Measurements from ENCODE around the gene ZNF423. TPM values are rescaled to one million over a fixed set of nuclear protein-coding genes. Genes with fewer than 3 reads are reported as not detected.

Gene ZNF423
- total and polyA plus RNA-seq, 2 experiments from 2014 or later = 12.3 to 22.2 TPM

DNA sequence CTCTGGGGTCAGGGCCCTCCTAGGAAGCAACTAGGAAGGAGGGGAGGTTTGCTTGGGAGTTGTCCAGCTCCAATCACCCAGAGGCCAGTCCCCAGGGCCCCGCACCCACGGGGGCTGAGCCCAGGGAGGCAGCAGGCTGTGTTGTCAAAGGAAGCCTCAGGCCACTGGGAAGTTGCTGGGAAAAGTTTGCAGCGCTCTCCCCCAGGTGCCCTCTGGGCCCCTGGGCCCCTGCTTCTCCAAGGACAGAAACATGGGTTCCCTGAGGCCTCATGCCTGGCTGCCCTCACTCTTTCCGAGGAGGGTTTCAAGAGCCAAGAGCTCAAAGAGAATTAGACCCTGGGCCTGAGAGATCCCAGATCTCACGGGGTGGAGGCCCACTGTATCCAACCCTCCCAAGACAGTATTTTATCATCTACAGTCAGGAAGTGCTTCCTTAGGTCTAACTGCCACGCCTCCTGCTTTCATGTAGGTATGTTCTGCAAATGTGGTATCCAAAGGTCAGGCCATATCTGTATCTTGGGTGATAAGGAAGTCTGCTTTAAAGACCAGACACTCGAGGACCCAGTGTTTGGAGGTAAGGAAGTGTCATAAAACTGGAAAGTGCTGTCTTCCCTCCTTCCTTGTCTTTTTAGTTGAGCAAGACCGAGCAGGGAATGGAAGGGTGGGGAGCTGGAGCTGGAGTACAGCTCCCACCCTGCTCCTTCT lies 44.2 kb upstream of the ZNF423 start:
- Histone ChIP-seq H3K9me3 (ENCODE audit: low read depth) (no peaks in the 10 kb centered on the region), H3K4me1 (ENCODE audit: low read depth) (no peaks in the 10 kb centered on the region), H3K27ac (no peak overlapping the region), H3K27me3 (no peaks in the 10 kb centered on the region), H3K36me3 (no peaks in the 10 kb centered on the region), H3K4me3 (no peak overlapping the region)
- DNase-seq (ENCODE audit: low read depth in 1 of 2, low spot score in 1 of 2) = no peak
- TF ChIP-seq, protein P1, sequence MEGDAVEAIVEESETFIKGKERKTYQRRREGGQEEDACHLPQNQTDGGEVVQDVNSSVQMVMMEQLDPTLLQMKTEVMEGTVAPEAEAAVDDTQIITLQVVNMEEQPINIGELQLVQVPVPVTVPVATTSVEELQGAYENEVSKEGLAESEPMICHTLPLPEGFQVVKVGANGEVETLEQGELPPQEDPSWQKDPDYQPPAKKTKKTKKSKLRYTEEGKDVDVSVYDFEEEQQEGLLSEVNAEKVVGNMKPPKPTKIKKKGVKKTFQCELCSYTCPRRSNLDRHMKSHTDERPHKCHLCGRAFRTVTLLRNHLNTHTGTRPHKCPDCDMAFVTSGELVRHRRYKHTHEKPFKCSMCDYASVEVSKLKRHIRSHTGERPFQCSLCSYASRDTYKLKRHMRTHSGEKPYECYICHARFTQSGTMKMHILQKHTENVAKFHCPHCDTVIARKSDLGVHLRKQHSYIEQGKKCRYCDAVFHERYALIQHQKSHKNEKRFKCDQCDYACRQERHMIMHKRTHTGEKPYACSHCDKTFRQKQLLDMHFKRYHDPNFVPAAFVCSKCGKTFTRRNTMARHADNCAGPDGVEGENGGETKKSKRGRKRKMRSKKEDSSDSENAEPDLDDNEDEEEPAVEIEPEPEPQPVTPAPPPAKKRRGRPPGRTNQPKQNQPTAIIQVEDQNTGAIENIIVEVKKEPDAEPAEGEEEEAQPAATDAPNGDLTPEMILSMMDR (IDR thresholded peaks at IDR 0.05; ENCODE audit: low read depth, low read length) = no peak

DNA sequence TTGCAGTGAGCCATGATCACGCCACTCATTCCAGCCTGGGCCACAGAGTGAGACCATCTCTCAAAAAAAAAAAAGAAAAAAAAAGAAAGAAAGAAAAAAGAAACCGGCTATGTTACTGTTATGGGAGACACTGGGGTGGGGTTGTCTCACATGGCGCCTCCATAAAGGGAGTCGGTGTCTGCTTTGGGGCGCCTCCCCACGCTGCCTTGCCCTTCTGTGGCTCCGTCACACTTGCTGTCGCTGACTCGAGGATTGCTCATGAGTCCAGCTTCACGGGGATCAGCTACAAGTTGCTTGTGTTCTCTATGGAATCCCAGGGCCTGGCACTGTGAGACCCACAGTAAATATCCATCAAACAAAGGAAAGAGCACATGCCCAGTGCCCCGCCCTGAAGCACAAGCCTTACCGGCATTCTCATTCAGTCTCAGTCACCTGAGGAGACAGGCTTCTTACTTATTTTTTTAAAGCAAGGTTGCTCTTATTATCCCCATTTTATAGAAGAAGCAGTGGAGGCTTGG lies 40.6 kb upstream of the ZNF423 start:
- no peaks in the 10 kb centered on the region for H3K9me3 ChIP-seq (ENCODE audit: low read depth)
- H3K36me3 ChIP-seq = no peaks in the 10 kb centered on the region
- H3K27me3 ChIP-seq = peaks cover 2% of the 10 kb centered on the region
- no peak overlapping the region for H3K4me3 ChIP-seq
- TF ChIP-seq, protein P1 (IDR thresholded peaks at IDR 0.05; ENCODE audit: low read depth, low read length) = no peak
- H3K4me1 ChIP-seq (ENCODE audit: low read depth) = no peaks in the 10 kb centered on the region
- H3K27ac ChIP-seq = no peak overlapping the region
- DNase-seq (ENCODE audit: low read depth in 1 of 2, low spot score in 1 of 2) = no peak

DNA sequence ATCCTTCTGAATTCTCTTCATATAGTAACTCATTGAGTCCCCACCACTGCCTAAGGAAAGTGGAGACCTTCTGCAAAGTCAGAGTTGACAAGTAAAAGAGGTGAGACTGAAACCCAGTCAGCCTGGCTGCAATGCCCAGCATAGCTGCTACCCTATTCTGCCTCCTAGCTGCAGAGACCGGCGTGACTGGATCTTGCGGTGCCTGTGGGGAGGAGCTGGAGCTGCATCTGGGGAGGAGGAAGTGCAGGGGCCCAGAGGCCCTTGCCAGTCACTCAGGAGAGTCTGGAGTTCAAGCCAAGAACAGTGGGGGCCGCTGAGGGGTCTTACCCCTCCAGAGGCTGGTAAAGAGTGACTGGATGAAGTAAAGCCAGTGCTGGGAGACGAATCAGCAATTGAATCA lies 35.0 kb upstream of the ZNF423 start:
- H3K9me3 ChIP-seq (ENCODE audit: low read depth) = no peaks in the 10 kb centered on the region
- H3K4me3 ChIP-seq = no peak overlapping the region
- peak; percentile 22 to 51 for DNase-seq (ENCODE audit: low read depth in 1 of 2, low spot score in 1 of 2)
- TF ChIP-seq, protein P1 (IDR thresholded peaks at IDR 0.05; ENCODE audit: low read depth, low read length) = peak; percentile 44
- no peak overlapping the region for H3K27ac ChIP-seq
- no peaks in the 10 kb centered on the region for H3K36me3 ChIP-seq
- no peaks in the 10 kb centered on the region for H3K4me1 ChIP-seq (ENCODE audit: low read depth)
- peaks cover 2% of the 10 kb centered on the region for H3K27me3 ChIP-seq

DNA sequence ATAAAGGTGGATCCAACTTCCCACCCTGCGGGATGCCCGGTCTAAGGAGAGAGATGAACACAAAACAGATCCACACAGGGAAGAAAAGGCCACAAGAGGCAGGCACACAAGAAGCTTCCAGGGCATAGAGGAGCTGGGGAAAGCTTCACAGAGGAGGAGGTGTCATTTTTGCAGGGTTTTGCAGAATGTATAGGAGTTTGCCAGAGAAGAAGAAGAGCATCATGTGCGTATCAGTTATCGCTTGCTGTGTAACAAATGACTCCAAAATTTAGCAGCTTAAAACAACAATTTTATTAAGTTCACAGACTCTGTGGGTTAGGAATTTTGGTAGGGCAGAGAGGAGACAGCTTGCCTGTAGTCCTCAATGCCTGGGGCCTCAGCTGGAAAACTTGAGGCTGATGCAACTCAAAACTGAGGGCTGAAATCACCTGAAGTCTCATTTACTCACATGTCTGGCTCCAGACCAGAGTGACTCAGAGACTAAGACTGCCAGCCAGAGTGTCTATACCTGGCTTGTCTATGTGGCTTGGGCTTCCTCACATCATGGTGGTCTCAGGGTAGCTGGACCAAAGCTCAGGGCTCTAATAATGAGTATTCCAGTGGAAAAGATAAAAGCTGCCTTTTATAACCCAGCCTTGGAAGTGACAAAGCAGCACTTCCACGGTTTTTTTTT lies 33.9 kb upstream of the ZNF423 start:
- DNase-seq (ENCODE audit: low read depth in 1 of 2, low spot score in 1 of 2) = peak in 1 of 2 donors; percentile 16
- Histone ChIP-seq H3K36me3 (no peaks in the 10 kb centered on the region), H3K27ac (no peak overlapping the region), H3K27me3 (peaks cover 2% of the 10 kb centered on the region), H3K9me3 (ENCODE audit: low read depth) (no peaks in the 10 kb centered on the region), H3K4me1 (ENCODE audit: low read depth) (no peaks in the 10 kb centered on the region), H3K4me3 (no peak overlapping the region)
- TF ChIP-seq, protein P1 (IDR thresholded peaks at IDR 0.05; ENCODE audit: low read depth, low read length) = no peak

DNA sequence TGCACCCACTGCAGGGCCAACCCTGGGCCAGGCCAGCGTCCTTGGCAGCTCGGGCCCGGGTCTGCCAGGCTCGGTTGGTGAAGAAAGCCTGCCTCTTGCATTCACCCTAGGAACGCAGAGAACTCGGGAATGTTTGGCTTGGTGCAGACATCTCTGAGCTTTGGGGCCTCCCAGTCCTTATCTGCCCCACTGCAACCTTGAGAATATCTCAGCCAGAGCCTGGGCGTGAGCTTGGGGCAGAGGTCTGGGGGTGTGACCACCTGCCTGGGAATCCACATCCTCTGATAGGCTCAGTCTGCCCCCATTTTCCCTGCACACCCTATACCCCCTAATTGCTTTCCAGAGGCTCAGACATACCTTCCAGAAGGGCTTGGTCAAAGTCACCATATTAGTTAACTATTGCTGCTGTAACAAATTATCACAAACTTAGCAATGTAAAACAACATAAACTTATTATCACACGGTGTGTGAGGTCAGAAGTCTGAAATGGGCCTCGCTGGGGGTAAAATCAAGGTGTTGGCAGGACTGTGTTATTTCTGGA lies 30.7 kb upstream of the ZNF423 start:
- no peaks in the 10 kb centered on the region for H3K36me3 ChIP-seq
- no peaks in the 10 kb centered on the region for H3K9me3 ChIP-seq (ENCODE audit: low read depth)
- H3K4me3 ChIP-seq = no peak overlapping the region
- TF ChIP-seq, protein P1 (IDR thresholded peaks at IDR 0.05; ENCODE audit: low read depth, low read length) = no peak
- H3K27me3 ChIP-seq = no peaks in the 10 kb centered on the region
- DNase-seq (ENCODE audit: low read depth in 1 of 2, low spot score in 1 of 2) = no peak
- H3K4me1 ChIP-seq (ENCODE audit: low read depth) = peaks cover 7% of the 10 kb centered on the region
- H3K27ac ChIP-seq = no peak overlapping the region
